Thoracic aorta (tissue), 2 donors: ENCODE measurements around the gene ATXN7L1. TPM values are rescaled to one million over a fixed set of nuclear protein-coding genes. Genes with fewer than 3 reads are reported as not detected.

Experiments
- ATAC-seq: fragments of 150-250 bp; one replicate; pipeline ENCODE4 v1.8.0; 2017; ENCODE audit warnings: low read depth; ENCODE audit not compliant: insufficient number of reproducible peaks, low FRiP score
- DNase-seq: peaks from one replicate; pipeline ENCODE4 v3.0.0-alpha.2; 2020; ENCODE audit warnings: low spot score
- H3K27ac ChIP-seq, 2 donors: fragments of 200-600 bp; sonication (generic); 1 replicate in 1 of 2; 2 replicates in 1 of 2; pipeline ENCODE4 v1.5.1; 2016; ENCODE audit warnings: mild to moderate bottlenecking in 2 of 2, moderate library complexity in 2 of 2
- H3K27me3 ChIP-seq: fragments of 200-600 bp; sonication (generic); replicated peaks from 2 replicates; pipeline ENCODE4 v1.6.0; 2016; ENCODE audit warnings: mild to moderate bottlenecking; ENCODE audit not compliant: insufficient read depth
- H3K36me3 ChIP-seq: fragments of 200-600 bp; sonication (generic); one replicate; pipeline ENCODE4 v1.5.1; 2016
- H3K4me1 ChIP-seq, 2 donors: fragments of 200-600 bp; sonication (generic); 1 replicate in 1 of 2; 2 replicates in 1 of 2; pipeline versions ENCODE4 v1.5.1 to v1.6.0; 2016; ENCODE audit warnings: low read depth in 2 of 2, mild to moderate bottlenecking in 1 of 2; ENCODE audit not compliant: control insufficient read depth in 1 of 2
- H3K4me3 ChIP-seq: fragments of 200-600 bp; sonication (generic); 2 replicates; pipeline ENCODE4 v1.5.1; 2016; ENCODE audit warnings: mild to moderate bottlenecking
- H3K9me3 ChIP-seq: fragments of 200-600 bp; sonication (generic); 2 replicates; pipeline ENCODE4 v1.5.1; 2016
- total RNA-seq, 2 donors: library from RNA; depleted of rRNA; stranded (reverse); fragments of >200 nt; gene quantifications; one replicate each; pipeline versions ENCODE4 v1.1.0 to v1.2.3, GENCODE V29; 2016
- TF ChIP-seq, protein P1 (sequence below): fragments of 200-600 bp; sonication (generic); IDR thresholded peaks from one replicate; pipeline ENCODE4 v1.5.1; 2019; ENCODE audit warnings: antibody characterized with exemption

Gene ATXN7L1
- total RNA-seq, 2 donors from 2014 or later = 11.6 to 13.4 TPM

DNA sequence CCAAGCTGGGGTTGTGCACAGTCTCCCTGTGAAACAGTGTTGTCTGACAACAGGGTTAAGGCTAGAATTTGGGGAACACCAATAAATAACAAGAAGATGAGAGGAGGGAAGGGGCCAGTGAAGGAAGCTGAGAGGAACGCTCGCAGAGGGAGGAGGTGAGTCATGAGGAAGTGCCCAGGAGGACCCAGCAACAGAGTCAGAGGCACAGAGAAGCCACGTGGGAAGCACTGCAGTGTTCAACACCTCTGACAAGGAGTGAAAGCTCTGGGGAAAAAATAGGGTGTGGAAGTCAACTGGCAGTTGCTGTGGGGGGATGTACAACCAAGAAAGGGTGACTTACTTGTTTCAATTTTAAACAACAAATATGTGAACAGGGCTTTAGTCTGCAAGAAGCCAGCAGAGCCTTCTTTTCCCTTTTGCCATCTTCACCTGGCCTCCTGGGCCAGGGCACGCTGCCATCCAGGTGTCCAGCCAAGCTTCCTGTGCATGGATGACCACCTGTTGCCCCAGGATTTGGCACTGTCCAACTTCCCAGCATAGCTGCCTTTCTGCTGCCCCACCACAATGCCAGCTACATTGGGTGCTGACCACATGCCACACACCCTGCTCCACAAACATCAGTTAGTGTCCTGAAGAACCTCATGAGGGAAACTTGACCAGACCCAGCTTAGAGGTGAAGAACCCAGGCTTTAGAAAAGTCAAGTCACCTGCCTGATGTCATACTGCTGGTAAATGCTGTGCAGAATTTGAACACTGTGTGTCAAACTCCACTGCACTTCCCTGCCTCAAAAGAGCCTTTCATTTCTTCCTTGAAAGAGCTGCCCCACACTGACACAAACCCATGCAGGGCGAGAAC, 69.6 kb downstream of the ATXN7L1 start:
- H3K9me3 ChIP-seq = no peaks in the 10 kb centered on the region
- ATAC-seq = no peak
- H3K36me3 ChIP-seq = no peaks in the 10 kb centered on the region
- TF ChIP-seq, protein P1, sequence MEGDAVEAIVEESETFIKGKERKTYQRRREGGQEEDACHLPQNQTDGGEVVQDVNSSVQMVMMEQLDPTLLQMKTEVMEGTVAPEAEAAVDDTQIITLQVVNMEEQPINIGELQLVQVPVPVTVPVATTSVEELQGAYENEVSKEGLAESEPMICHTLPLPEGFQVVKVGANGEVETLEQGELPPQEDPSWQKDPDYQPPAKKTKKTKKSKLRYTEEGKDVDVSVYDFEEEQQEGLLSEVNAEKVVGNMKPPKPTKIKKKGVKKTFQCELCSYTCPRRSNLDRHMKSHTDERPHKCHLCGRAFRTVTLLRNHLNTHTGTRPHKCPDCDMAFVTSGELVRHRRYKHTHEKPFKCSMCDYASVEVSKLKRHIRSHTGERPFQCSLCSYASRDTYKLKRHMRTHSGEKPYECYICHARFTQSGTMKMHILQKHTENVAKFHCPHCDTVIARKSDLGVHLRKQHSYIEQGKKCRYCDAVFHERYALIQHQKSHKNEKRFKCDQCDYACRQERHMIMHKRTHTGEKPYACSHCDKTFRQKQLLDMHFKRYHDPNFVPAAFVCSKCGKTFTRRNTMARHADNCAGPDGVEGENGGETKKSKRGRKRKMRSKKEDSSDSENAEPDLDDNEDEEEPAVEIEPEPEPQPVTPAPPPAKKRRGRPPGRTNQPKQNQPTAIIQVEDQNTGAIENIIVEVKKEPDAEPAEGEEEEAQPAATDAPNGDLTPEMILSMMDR = no peak
- H3K27me3 ChIP-seq = no peaks in the 10 kb centered on the region
- H3K4me3 ChIP-seq = no peak overlapping the region
- no peak for DNase-seq
- H3K4me1 ChIP-seq = no peaks in the 10 kb centered on the region
- H3K27ac ChIP-seq = no peak overlapping the region

DNA sequence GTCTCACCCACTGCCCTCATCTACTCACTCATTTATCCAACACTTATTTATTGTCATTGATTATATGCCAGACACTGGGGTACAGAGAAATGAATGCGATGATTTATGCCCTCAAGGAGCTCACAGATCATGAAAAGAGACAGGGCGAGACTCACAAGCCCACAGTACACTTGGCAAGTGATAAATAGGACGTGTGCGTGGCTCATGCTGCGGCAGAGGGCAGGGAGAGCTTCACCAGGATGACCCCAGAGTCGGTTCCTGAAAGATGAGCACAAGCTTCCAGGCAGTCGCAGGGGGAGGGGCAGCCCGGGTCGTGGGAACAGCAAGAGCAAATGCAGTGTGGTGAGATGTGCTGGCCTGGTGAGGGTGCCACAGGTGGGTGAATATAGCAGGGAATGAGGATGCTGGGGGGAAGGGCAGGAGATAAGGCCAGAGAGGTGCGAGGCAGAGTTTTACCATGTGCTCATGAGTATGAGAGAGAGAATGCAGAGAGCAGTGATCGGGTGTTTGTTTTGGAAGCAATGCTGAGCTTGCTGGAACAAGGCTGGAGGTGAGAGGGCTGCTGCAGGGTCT, 70.9 kb downstream of the ATXN7L1 start:
- ATAC-seq = no peak
- Histone ChIP-seq H3K4me1 (no peaks in the 10 kb centered on the region), H3K27me3 (no peaks in the 10 kb centered on the region), H3K36me3 (no peaks in the 10 kb centered on the region), H3K27ac (no peak overlapping the region), H3K4me3 (no peak overlapping the region), H3K9me3 (no peaks in the 10 kb centered on the region)
- TF ChIP-seq, protein P1 = no peak
- no peak for DNase-seq

DNA sequence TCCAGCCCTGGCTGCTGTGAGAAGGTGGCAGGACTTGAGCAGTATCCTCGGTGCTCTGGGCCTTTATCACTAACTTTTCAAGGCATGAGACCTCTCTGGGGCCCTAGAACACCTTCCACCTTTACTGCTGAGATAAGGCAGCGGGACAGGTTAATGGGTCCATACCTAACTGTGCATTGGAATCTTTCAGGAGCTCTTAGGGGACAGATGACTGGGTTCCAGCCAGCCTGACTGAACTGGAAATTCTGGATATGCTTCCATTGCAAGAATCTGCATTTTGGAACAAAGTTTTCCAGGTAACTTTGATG, 73.0 kb downstream of the ATXN7L1 start:
- ATAC-seq (no peak), DNase-seq (no peak)
- Histone ChIP-seq H3K9me3 (no peaks in the 10 kb centered on the region), H3K27me3 (no peaks in the 10 kb centered on the region), H3K4me3 (no peak overlapping the region), H3K27ac (no peak overlapping the region), H3K4me1 (no peaks in the 10 kb centered on the region), H3K36me3 (no peaks in the 10 kb centered on the region)
- TF ChIP-seq, protein P1 = no peak

DNA sequence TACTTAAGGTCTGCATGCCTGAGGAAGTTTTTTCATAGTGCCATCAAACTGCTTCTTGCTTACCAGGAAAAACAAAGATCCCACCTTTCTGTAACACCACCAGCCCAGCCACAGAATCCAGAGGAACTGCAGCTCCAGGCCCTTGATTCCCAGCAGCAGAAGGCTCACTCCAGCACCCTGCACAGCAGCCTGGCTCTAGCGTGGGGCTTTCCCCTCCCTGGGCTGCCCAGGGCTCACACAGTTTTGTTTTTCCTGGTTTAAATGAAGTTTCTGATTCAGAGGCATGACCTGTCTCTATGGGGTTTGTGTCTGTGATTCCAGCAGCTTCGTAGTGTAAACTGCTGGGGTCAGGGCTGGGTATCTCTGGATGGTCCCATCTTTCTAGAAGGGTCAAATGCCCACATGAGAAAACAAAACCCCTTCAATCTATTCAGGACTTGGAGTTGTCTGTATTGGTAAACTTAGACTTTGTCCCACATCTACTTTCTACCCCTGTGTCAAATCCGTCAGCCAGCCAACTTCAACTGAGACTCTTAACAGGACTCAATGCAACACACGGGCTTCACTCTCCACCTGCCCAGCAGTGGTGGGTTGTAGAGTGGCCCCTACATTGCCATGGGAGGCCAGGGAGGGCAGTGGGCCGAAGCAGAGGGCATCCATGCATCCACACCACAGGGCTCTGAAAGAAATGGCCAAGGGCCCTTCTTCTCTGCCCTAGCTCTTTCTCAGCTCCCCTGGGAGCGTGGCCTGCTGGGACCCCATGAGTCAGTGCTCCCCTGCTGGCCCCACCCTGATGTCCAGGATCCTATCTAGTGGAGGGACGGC, 73.6 kb downstream of the ATXN7L1 start:
- H3K4me1 ChIP-seq = no peaks in the 10 kb centered on the region
- H3K4me3 ChIP-seq = no peak overlapping the region
- ATAC-seq (no peak), DNase-seq (no peak)
- H3K36me3 ChIP-seq = no peaks in the 10 kb centered on the region
- H3K27me3 ChIP-seq = no peaks in the 10 kb centered on the region
- no peak overlapping the region for H3K27ac ChIP-seq
- TF ChIP-seq, protein P1 = no peak
- no peaks in the 10 kb centered on the region for H3K9me3 ChIP-seq
